Fibroblast of skin of right biceps (primary cell): ENCODE measurements around the gene GNGT1.
"Not testable (repeated sequence)": the region's sequence is repeated elsewhere in the genome, so short reads cannot be mapped to it uniquely, and the experiment has no call there.

Experiments used
- DNase-seq: peaks from one replicate; pipeline ENCODE4 v3.0.0-alpha.2; 2013

The GNGT1 gene

GRCh38 chr7:93910076-93910994 is 4.0 kb downstream of the GNGT1 start:
- DNase-seq: peak; percentile 74

GRCh38 chr7:93911242-93911641 is 4.9 kb downstream of the GNGT1 start:
- not testable (repeated sequence) for DNase-seq

- not testable (repeated sequence) for DNase-seq
Measured at GRCh38 chr7:93911661-93912060, 5.3 kb downstream of the GNGT1 start.

- no peak for DNase-seq
Measured at GRCh38 chr7:93913197-93913596, 6.8 kb downstream of the GNGT1 start.

GRCh38 chr7:93914581-93915066 is 8.3 kb downstream of the GNGT1 start:
- peak; percentile 73 for DNase-seq

GRCh38 chr7:93915206-93915842 is 9.0 kb downstream of the GNGT1 start:
- not testable (repeated sequence) for DNase-seq

GRCh38 chr7:93915888-93916287 is 9.5 kb downstream of the GNGT1 start:
- DNase-seq: not testable (repeated sequence)

GRCh38 chr7:93916315-93916714 is 9.9 kb downstream of the GNGT1 start:
- not testable (repeated sequence) for DNase-seq

- DNase-seq: peak; percentile 24
Measured at GRCh38 chr7:93920496-93921182, 14.3 kb downstream of the GNGT1 start.

GRCh38 chr7:93921186-93921585 is 14.8 kb downstream of the GNGT1 start:
- DNase-seq: peak; percentile 12

GRCh38 chr7:93921607-93922566 is 15.5 kb downstream of the GNGT1 start, which contains the start of gene GNG11:
Gene GNG11, plus strand, starts transcription at chr7:93921735. Its CDS starts 403 bp downstream, at chr7:93922138.
- peak; percentile 83 for DNase-seq

- DNase-seq: no peak
Measured at GRCh38 chr7:93923296-93923695, 16.9 kb downstream of the GNGT1 start.

- DNase-seq: peak; percentile 52
Measured at GRCh38 chr7:93923942-93924341, 17.6 kb downstream of the GNGT1 start.

- no peak for DNase-seq
Measured at GRCh38 chr7:93926800-93927199, 20.4 kb downstream of the GNGT1 start.

GRCh38 chr7:93927585-93927984 is 21.2 kb downstream of the GNGT1 start:
- no peak for DNase-seq

GRCh38 chr7:93931655-93932054 is 25.3 kb downstream of the GNGT1 start:
- no peak for DNase-seq

GRCh38 chr7:93933156-93933555 is 26.8 kb downstream of the GNGT1 start:
- DNase-seq: no peak

GRCh38 chr7:93935102-93935501 is 28.7 kb downstream of the GNGT1 start:
- no peak for DNase-seq

GRCh38 chr7:93937818-93938217 is 31.5 kb downstream of the GNGT1 start:
- no peak for DNase-seq

GRCh38 chr7:93938293-93938692 is 31.9 kb downstream of the GNGT1 start:
- peak; percentile 58 for DNase-seq

- DNase-seq: peak; percentile 75
Measured at GRCh38 chr7:93941945-93942344, 35.6 kb downstream of the GNGT1 start.
